Coronary artery (tissue), 2 donors: ENCODE results near the gene NCOR2.

Source experiments
- DNase-seq: peaks from one replicate; pipeline ENCODE4 v3.0.0-alpha.2; 2017; ENCODE audit warnings: low spot score
- H3K27ac ChIP-seq, 2 donors: fragments of 200-600 bp; sonication (generic); one replicate each; pipeline ENCODE4 v1.5.1; 2016 to 2019
- H3K4me3 ChIP-seq: fragments of 200-600 bp; sonication (generic); 2 replicates; pipeline ENCODE4 v1.5.1; 2016; ENCODE audit warnings: mild to moderate bottlenecking, moderate library complexity
- CTCF ChIP-seq: fragments of 200-600 bp; sonication (generic); IDR thresholded peaks from one replicate; pipeline ENCODE4 v1.5.1; 2019; ENCODE audit warnings: antibody characterized with exemption

Gene NCOR2

GRCh38 chr12:124577374-124577773 lies 10.0 kb upstream of the NCOR2 start:
- no peak for DNase-seq
- TF ChIP-seq CTCF = no peak
- no peak overlapping the region for H3K4me3 ChIP-seq
- no peak overlapping the region for H3K27ac ChIP-seq

GRCh38 chr12:124576061-124576650 lies 8.7 kb upstream of the NCOR2 start:
- TF ChIP-seq CTCF = no peak
- H3K4me3 ChIP-seq = no peak overlapping the region
- H3K27ac ChIP-seq = no peak overlapping the region
- no peak for DNase-seq

- no peak overlapping the region for H3K4me3 ChIP-seq
- no peak for TF ChIP-seq CTCF
- no peak overlapping the region for H3K27ac ChIP-seq
- DNase-seq = no peak
These were observed 6.7 kb upstream of the NCOR2 start for GRCh38 chr12:124573839-124574786.

GRCh38 chr12:124571556-124571955 lies 4.1 kb upstream of the NCOR2 start:
- H3K27ac ChIP-seq = no peak overlapping the region
- TF ChIP-seq CTCF = no peak
- no peak overlapping the region for H3K4me3 ChIP-seq
- DNase-seq = no peak

GRCh38 chr12:124570810-124571209 lies 3.4 kb upstream of the NCOR2 start:
- no peak for TF ChIP-seq CTCF
- DNase-seq = no peak
- H3K4me3 ChIP-seq = no peak overlapping the region
- H3K27ac ChIP-seq = no peak overlapping the region

- Histone ChIP-seq H3K4me3 (no peak overlapping the region), H3K27ac (peak overlapping the region in 1 of 2 donors; percentile 99)
- DNase-seq = no peak
- TF ChIP-seq CTCF = no peak
These were observed 2.1 kb upstream of the NCOR2 start for GRCh38 chr12:124569375-124570148.
